Transverse colon (tissue), 3 donors: ENCODE results near the gene DDAH1.

Experiments
- EP300 ChIP-seq: sonication (generic); formaldehyde crosslinking; IDR thresholded peaks from one replicate; pipeline ENCODE4 v1.6.1; 2017; ENCODE audit warnings: antibody characterized with exemption, low read depth
- POLR2A ChIP-seq: fragments of 450-650 bp; IDR thresholded peaks from one replicate; pipeline ENCODE4 v1.6.1; 2016; ENCODE audit warnings: antibody characterized with exemption, mild to moderate bottlenecking, moderate library complexity
- TF ChIP-seq, protein P1 (sequence below), 5 experiments: fragments of 200-600 bp in 3 of 5; fragments of 450-650 bp in 2 of 5; sonication (generic) in 3 of 5; IDR thresholded peaks; 1 replicate in 2 of 5; 2 replicates in 3 of 5; pipeline ENCODE4 v1.5.1; 2016 to 2017; ENCODE audit warnings: antibody characterized with exemption in 5 of 5, inconsistent platforms in 3 of 5, mild to moderate bottlenecking in 2 of 5, moderate library complexity in 1 of 5

DNA sequence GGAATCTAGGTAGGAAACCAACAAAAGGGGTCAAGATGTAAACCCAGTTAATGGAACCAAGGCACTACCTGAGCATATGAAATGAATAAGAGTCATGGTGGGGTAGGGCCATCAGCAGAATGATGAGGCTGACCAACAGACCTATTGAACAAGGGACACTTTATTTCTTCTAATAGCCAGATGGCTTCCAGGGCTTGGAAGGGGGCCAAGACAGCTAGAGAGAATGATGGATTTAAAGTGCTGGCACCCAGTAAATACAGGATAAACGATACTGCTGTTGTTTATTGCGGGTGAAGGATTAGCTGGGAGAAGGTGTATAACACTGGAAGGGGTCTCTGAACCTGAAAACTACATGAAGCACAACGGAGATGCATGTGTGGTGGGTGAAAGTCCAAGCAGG, 15.6 kb downstream of the DDAH1 start:
- TF ChIP-seq, protein P1, sequence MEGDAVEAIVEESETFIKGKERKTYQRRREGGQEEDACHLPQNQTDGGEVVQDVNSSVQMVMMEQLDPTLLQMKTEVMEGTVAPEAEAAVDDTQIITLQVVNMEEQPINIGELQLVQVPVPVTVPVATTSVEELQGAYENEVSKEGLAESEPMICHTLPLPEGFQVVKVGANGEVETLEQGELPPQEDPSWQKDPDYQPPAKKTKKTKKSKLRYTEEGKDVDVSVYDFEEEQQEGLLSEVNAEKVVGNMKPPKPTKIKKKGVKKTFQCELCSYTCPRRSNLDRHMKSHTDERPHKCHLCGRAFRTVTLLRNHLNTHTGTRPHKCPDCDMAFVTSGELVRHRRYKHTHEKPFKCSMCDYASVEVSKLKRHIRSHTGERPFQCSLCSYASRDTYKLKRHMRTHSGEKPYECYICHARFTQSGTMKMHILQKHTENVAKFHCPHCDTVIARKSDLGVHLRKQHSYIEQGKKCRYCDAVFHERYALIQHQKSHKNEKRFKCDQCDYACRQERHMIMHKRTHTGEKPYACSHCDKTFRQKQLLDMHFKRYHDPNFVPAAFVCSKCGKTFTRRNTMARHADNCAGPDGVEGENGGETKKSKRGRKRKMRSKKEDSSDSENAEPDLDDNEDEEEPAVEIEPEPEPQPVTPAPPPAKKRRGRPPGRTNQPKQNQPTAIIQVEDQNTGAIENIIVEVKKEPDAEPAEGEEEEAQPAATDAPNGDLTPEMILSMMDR (IDR thresholded peaks at IDR 0.05) = no peak
- TF ChIP-seq POLR2A = no peak
- TF ChIP-seq EP300 = no peak
